GM18870 (cell line): ENCODE results near the gene DZIP1L.
A peak's percentile ranks its signal among the peaks of the same experiment; 100 is the strongest.

ENCODE experiments used
- ATAC-seq: cut with Tn5 transposase; IDR thresholded peaks from one replicate; pipeline ENCODE4 v1.9.1; 2021; ENCODE audit warnings: moderate library complexity; ENCODE audit not compliant: unreplicated experiment

The DZIP1L gene

DNA sequence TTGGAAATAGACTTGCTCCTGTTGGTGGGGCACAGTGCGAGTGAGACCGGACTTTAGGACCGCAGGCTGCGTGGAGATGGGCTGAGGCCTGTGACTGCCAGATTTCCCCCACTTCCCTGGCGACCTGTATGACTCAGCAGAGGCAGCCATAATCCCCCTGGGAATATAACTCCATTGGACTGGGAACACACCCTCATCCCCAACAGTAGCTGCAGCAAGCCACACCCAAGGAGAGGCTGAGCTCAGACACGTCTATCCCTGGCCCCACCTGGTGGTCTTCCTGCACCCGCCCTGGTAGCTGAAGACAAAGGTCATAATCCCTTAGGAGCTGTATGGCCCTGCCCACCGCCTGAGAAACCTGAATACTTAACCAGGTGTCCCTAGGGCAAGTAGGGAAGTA, 42.6 kb downstream of the DZIP1L start:
- no peak for ATAC-seq

DNA sequence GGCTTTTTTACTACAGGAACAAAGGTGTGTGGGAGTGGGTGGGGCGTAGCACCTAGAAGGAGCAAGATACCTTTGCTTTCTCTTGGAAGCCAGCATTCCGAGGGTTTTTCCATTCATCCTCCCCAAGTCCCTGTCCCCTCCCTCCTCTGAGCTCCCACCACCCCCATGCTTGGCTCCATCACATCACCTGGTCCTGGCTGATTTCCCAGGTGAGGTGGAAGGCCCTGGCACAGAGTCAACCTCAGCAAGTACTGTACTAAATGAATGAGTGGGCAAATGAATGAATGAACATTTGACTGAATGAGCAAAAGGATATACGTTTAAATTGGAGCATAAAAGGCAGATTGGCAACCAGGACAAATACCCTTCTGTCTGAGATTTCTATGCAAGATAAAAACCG, 45.4 kb downstream of the DZIP1L start:
- ATAC-seq = no peak

DNA sequence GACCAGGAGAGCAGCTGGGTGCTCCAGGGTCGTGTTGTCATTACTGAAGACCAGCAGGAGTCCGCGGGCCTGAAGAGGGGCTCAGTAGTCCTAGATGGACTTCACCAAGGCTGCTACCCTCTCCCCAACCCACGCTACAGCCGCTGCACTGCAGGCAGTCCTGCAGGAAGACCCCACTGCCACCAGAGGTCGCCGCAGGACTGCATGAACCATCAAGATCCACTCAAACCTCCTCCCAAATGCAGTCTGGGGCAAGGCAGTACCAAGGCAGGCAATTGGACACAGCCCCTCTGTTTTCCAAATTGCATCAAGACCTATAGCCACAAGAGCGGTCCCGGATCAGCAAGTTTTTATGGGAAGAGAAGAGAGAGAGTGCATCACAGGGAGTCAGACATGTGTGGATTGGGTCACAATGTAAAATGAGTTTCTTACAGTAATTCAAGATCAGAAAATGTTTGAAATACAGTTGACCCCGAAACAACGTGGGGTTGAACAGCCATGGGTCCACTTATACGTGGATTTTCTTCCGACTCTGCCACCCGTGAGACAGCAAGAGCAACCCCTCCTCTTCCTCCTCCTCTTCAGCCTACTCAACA, 46.7 kb downstream of the DZIP1L start:
- ATAC-seq = peak; percentile 63

DNA sequence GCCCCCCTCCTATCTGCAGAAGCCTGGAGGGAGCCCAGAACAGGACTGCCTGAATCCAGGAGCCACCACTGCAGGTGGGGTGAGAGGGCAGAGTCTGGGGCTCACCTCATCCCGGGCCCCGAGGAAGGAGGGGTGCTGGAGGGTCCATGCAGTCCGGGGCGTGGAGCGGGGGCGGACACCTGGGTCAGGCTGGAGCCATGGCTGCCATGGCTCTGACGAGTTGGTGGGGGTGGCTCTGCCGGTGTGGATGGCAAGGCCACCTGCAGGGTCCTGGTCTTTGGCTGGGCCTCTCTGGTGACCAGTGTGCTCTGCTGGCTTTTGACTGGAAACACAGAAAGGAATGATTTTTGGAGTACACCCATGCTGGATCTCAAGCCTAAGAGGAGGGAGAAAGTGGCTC, 47.4 kb downstream of the DZIP1L start:
- ATAC-seq = no peak

DNA sequence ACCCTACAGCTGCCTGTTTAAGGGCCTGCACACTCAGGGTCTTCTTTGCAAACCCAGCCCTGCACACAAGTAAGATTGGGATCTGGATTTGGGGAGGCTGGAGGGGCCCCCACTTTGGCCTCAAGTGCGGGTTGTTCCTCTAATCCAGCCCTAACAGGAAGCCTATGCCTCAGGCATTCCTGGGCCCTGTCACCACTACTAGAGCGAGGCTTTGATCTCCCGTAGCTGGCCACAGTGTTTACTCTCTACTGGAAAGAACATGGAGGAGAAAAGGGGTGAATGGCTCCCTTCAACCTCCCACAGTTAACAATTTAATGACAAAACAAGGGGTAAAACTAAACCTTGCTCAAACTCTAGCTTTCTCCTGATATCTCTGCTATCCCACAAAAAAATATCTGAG, 48.4 kb downstream of the DZIP1L start:
- ATAC-seq = no peak

DNA sequence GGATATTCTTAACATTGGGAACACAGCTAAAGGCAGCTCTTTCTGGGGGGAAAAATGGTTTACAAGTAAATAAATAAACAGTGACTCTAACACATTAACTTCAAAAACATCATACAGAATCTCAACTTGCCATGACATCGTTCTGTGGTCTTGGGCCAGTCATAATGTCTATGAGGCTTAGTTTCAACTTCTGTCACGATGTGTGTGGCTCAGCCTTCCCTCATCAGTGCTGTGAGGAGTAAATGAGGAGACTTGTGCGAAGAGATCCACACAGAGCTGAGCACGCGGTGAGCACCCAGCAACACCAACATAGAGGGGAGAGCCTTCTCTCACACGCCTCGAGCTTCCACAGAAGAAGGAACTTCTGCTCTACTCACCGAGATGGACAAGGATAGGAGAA, 49.0 kb downstream of the DZIP1L start:
- ATAC-seq = peak; percentile 88

DNA sequence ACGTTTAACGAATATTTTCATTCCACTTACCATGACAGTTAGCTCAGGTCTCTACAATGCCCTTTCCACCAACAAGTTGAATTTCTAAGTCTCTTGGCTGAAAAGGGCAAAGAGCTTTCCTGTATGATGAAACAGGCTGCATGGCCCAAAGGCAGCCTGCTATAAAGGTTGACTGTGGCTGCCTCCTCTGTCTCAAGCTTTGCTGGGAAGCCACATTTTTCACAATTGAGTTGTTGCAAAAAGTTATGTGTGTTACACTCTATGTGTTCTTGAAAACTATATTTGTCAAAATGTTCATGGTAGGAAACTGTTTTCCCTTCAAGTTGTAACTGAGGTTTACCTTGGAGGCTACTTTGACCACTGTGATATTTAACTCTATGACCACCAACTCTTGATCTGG, 49.5 kb downstream of the DZIP1L start:
- no peak for ATAC-seq

DNA sequence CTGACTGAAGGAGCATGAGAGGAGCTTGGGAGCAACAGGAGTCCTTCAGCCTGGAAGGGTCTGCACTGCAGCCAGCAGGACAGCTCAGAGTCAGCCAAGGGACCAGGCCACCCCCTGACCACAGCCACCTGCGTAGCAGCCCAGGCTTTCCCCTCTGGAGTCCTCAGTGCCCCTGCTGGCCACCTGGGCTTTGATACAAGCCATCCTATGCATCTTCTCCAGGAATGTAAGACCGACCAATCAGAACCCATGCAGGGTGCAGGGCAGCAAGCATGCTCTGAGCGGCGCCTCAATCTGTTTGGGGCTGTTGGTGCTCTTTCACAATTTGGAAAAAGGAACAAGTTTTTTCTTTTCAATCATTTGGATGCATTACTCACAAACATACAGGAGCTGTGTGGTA, 52.0 kb downstream of the DZIP1L start:
- no peak for ATAC-seq

DNA sequence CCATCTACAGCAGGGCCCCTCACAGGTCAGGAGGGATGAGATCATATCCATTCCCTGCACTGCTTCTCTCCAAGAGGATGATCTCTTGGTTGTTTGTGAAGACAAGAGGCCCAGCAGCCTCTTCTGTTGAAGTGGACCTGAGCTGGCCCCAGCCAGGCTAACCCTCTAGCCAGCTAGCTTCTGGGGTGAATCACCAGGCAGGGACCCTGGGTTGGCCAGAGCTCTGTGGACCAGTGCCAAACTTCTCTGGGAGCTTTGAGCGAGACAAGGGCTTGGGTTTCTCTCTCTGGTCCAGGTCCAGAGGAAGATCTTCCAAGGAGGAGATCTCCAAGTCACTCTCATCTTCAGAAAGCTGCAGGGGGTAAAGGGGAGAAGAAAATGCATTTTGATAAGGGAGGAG, 52.8 kb downstream of the DZIP1L start:
- ATAC-seq = no peak

DNA sequence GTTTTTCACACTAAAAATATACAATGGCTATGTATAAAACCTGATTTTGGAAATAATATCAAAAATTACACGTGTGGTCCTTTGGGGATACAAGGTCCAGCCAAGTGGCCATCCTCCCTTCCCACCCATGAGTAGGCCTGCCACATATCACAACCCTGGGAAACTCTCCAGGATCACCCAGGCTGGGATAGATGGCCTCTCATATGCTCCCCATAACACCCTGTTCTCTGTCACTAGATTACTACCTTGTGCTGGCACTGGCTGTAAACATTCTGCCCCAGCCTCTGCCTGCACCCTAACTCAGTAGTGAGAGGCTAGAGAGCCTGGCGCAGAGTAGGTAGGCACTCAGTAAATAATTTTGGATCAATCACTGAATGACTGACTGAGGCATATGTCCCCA, 53.4 kb downstream of the DZIP1L start:
- ATAC-seq = no peak

DNA sequence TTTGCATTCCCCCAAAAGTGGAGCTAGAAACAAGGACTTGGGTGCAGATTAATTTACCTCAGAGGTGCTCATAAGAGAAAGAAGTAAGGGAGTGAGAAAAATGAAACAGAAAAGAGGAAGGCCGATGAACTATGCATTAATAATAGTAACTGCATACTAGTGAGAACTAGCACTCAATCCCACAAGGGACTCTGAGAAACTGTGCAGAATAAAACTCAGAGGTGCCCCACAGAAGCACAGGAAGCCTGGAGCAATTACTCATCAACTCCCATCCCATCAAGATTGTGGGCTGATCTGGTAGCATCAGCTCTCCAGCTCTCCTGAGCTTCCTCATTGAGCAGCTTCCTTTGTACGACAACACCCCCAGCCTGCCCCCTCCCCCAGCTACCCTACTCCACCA, 54.6 kb downstream of the DZIP1L start:
- ATAC-seq = no peak

DNA sequence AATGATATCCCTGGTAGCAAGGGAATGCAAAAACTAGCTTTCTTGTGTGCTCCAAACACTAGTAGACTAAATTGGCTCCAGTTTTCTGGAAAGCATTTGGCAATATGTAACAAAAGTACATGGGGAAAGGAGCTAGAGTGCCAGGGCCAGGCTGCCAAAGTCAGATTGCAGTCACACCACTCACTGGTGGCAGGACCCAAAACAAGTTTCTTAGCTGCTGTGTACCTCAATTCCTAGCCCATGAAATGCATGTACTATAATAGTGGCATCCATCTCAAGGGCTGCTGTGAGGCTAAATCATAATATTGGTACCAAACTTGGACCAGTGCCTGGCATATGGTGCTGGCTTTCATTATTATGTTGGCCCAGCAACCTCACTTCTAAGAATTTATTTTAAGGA, 56.1 kb downstream of the DZIP1L start:
- no peak for ATAC-seq

DNA sequence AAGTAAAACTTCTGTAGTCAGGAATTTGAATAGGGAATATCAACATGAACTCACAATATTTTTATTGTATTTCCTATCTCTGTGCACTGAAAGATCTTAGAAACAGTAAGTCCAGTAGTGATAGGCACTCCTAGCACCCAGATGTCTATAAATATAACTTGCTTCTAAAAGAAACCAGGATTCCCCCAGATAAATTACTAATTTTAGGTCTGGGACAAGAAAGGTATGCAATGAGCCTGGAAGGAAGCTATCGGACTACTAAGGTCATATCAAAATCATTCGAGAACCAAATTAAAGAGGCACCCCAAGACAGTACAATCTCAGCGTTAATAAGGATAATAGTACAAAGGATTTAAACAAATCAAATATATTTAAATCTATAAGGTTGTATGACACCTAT, 58.0 kb downstream of the DZIP1L start:
- no peak for ATAC-seq

DNA sequence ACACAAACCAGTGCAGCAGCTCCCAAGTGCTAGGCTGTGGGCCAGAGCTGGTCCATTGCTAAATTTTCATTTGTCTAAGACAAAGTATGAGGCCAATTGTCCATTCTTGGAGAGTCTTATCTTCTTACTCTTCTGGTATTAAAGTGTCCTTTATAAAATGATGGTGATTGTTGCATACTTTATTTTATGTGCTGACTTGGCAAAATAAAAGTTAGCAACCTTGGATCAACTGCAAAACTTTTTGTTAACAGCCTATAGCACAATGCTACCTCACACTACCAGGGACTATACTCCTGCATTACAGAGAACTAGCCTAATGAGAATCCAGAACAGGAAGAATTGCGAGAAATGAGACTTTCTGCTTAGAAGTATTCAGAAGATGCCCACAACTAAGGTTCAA, 61.4 kb downstream of the DZIP1L start:
- ATAC-seq = no peak

DNA sequence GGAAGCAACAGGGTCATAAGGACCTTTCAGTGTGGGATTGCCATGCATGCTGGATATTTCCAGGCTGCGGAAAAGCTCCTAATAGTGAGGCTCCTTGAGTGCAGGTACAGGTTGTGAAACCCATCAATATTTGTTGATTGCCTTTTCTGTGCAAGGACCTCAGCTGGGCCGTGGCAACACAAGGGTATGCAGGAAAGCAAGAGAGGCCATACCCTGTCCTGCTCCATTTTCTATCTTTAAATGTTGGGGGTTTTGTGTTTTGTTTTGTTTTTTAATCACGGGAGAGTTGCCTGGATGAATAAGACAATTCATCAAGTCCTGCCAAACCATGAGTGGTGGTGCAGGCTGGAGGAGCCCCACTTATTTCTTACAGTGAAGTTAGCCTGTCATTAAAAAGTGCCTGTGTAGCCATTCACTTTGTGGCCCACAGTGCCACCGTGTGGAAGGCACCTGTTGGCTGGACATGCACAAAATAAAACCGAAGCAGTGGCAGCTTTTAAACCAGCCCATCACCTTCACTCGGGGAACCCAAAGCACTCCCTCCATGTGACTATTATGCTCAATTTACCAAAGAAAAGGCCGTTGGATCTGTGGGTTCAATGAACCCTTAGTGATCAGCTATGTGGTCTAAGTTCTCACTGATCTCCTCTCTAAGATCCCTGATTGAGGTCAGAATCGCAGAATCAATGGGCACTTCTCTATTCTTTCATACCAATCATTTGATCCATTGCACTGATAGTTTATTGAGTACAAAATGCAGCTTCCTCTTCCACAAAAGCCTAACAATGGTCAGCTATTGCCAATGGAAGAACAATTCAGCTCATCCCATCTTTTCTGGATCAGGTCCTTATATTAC, 63.2 kb downstream of the DZIP1L start:
- peak; percentile 64 for ATAC-seq

DNA sequence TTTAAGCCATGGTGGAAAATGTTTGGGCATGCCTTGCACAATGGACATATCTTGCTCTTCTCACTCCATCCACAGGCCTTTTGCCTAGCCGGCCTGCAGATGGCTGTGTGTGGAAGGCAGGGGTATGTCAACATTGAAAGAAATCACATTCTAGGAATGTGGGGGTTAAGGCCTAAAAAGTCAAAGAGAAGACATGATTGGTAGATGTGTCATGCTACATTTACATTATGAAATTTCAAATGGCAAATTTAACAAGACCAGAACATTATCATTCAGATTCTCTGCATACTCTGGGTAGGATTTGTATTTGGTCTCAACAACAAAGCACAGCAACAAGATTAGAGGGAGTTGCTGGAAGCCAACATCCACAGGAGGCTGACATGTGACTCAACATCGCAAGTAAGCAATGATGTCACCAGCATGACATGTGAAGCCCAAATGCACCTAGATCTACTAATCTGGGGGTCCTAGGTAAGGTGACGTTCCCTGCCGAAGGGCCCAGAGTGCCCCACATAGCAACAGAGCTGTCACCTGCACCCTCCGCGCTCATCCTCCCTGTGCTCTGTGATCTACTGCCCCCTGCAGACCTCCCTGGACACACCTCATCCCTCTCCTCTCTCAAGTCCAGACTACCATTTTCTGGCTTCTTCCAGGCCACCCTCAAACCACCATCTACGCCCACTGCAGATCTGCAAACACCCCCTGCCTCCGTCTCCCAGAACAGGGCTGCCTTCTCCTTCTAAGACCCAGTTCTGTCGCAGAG, 66.1 kb downstream of the DZIP1L start:
- no peak for ATAC-seq

DNA sequence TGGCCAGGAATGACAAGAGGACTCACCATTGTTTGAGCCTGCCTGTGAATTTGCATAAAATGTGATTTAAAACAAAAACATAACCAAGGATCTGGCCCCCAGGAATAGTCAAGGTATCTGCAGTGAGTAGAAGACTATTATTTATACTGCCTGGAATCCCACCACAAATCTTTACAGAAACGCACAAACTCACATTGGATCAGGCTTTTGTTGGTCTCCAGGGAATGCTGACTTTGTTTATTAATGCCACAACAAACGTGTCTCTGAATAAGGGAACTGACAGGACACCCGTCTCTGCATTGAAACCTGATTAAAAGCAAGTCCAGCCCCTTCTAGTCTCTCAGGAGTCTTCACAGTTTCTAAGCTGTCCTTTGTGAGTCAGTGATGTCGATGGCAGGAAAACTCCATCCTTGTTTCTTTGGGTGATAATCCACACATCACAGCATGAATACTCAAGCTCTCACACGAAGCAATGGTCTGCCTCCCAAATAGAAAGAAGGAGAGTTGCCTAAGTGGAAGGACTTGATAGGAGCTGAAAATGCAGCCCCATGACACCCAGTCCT, 67.7 kb downstream of the DZIP1L start:
- no peak for ATAC-seq

DNA sequence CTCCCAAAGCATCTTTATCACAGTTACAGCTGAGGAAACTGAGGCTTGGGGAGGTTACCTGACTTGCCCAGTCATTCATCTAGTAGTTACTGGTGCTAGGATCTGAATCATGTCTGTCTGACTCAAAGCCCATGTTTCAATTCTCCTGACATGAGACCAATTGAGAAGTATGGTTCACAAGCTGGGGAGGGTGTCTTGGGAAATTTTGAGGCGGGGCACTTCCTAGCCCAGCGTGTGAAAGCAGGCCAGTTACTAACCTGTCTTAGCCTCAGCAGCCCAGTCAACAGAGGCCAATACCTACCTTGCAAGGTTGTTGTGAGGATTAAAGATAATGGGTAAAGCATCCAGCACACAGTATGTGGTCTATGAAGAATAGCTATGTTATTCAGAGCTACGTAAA, 68.5 kb downstream of the DZIP1L start:
- ATAC-seq = peak; percentile 68

DNA sequence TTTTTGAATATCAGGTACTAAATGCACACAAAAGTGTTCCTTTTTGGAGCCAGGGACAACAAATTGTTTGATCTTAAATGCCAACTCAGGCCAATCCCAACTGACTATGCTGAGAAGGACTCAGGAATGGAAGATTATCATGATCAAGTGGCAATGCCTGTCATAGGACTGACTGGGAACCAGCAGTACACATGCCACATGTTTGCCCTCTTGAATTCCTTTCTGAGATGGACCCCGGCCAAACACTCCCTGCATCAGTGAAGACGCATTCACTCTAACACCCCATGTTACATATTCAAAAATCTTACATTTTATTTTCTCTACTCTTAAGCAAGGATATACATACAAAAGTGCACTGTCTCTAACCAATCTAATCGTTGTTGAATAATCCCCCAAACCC, 69.3 kb downstream of the DZIP1L start:
- ATAC-seq = no peak

DNA sequence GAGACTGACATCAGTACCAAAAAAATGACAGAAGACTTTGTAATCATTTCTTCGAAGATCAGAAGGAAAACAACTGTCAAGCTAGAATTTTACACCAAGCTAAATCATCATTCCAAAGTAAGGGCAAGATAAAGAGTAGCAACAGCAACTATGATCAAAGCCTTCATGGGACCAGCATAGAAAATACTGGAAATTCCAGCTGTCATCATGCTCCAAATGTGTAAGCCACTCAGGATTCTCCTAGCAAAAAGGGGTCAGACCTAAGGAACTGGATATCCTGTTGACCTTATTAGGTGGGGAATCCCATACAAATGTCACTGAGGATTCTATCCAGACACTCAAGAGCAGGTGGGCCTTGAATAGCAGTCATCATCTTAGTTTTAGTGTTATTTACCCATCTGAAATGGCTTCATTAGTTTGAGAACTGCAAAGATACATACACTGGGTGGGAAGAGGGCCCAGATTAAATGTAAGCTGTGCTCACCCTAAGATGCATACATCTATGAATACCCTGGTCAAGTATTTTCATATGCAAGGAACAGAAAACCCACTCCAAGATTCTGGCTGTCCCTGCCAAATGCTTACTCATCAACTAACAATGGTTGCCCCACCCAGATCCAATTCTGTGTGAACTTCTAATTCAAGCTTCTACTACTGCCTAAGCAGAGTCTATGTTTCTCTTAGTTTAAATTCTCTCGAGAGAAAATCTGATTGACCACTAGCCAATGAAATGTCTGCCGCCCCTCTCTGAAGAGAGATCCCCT, 72.0 kb downstream of the DZIP1L start:
- no peak for ATAC-seq

DNA sequence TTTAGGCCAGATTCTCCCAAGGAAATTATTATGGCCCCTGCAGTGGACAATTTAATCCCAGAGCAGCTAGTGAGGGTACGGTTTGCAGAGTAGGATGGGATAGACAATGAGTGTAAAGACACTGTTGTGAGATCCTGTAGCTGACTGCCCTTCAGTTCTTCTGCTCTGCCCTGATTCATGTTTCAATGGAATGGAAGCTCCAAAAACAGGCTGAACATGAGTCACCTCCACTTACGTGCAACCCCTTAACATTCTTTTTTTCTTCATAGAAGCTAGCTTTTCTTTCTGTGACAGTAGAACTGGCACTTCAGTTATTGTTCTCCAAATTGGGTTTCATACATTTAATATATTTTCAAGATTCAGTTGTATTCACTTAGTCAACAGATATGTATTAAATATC, 73.4 kb downstream of the DZIP1L start:
- no peak for ATAC-seq
